NOMO-1 treated with dmso at 0.1 percent for 144 hours (cell line): Measurements from ENCODE around the gene P3H3.
"Not testable (repeated sequence)": the region's sequence is repeated elsewhere in the genome, so short reads cannot be mapped to it uniquely, and the experiment has no call there.

Experiments
- DNase-seq: peaks from one replicate; lab custom pipeline; 2025; ENCODE audit not compliant: unreplicated experiment; lab: John Stamatoyannopoulos, UW

P3H3 gene

GRCh38 chr12:6865307-6865706 lies 37.1 kb downstream of the P3H3 start:
- DNase-seq = not testable (repeated sequence)

DNA sequence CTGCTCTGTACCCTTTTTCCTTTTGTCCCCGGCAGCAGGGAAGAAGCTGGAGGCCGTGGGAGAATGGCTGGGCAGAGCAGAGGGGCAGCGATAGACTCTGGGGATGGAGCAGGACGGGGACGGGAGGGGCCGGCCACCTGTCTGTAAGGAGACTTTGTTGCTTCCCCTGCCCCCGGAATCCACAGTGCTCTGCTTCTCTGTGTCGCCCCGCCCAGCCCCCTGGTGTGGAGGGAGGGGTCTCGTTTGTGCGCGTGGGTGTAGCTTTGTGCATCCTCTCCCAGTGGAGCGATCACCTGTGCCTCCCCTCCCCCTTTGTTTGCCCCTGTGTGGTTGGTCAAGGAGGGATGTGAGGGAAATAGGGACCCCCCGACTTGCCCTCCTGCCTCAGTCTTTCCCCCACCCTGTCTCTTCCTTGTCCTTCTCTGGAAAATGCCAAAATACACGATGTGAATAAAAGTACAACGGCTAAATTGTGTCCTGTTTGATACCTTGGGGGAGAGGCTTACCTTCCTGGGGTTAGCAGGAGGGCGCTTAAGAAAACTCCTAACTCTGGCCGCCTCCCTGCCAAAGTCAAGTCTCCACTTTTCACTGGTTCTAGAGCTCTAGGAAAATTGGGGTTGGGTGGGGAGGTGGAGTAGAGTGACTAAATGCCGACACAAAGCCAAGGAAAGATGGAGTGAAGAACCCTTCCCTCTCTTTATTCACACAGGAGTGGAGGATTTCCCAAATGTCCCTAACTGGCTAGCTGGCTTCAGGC lies 38.1 kb downstream of the P3H3 start:
- no peak for DNase-seq

- DNase-seq = peak; percentile 67
Measured at GRCh38 chr12:6866920-6867412, 38.8 kb downstream of the P3H3 start.

DNA sequence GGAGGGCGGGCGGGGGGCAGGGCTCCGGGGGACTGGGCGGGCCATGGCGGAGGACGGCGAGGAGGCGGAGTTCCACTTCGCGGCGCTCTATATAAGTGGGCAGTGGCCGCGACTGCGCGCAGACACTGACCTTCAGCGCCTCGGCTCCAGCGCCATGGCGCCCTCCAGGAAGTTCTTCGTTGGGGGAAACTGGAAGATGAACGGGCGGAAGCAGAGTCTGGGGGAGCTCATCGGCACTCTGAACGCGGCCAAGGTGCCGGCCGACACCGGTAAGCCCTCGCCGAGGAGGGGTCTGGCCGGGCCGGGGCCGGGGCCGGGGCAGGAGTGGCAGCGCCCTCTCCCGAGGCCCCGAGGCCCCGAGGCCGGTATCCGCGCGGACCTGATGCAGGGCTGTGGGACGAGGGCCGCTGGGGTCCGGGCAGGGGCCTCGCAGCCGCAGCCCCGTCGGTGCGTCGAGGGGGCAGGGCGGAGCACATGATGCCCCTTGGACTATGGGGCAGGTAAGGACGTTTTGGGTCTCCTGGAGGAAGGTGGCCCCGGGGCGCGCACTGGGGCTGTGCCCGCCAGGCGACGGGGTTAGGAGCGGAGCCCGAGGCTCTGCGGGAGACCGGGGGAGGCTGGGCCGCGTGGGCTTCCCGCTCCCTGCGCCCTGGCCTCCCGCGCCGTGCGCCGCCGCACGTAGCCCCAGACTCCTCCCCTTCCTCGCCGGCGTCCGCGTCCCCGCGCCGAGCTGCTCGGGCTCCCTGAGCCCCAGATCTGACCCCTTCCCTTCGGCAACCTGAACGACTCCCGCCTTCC lies 39.4 kb downstream of the P3H3 start, which contains the start of gene TPI1:
TSS of gene TPI1 (plus strand) at position 119 of the 798 bp plus-strand sequence. CDS start at position 155, 36 bp downstream.
- peak; percentile 27 for DNase-seq

- DNase-seq = no peak
Measured at GRCh38 chr12:6868211-6869048, 40.2 kb downstream of the P3H3 start.

- DNase-seq = peak; percentile 61
Measured at GRCh38 chr12:6869049-6870021, 41.1 kb downstream of the P3H3 start.

DNA sequence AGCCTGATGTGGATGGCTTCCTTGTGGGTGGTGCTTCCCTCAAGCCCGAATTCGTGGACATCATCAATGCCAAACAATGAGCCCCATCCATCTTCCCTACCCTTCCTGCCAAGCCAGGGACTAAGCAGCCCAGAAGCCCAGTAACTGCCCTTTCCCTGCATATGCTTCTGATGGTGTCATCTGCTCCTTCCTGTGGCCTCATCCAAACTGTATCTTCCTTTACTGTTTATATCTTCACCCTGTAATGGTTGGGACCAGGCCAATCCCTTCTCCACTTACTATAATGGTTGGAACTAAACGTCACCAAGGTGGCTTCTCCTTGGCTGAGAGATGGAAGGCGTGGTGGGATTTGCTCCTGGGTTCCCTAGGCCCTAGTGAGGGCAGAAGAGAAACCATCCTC lies 42.1 kb downstream of the P3H3 start:
- not testable (repeated sequence) for DNase-seq

GRCh38 chr12:6871052-6871957 lies 43.1 kb downstream of the P3H3 start:
- peak; percentile 29 for DNase-seq

GRCh38 chr12:6872073-6873048 lies 44.2 kb downstream of the P3H3 start:
- DNase-seq = peak; percentile 49

GRCh38 chr12:6873094-6874014 lies 45.1 kb downstream of the P3H3 start, which contains the start of gene SPSB2:
TSS of gene SPSB2 (minus strand) at chr12:6873303. CDS start at chr12:6872901, 402 bp downstream.
- peak; percentile 93 for DNase-seq

- not testable (repeated sequence) for DNase-seq
Measured at GRCh38 chr12:6874015-6874368, 45.8 kb downstream of the P3H3 start.

DNA sequence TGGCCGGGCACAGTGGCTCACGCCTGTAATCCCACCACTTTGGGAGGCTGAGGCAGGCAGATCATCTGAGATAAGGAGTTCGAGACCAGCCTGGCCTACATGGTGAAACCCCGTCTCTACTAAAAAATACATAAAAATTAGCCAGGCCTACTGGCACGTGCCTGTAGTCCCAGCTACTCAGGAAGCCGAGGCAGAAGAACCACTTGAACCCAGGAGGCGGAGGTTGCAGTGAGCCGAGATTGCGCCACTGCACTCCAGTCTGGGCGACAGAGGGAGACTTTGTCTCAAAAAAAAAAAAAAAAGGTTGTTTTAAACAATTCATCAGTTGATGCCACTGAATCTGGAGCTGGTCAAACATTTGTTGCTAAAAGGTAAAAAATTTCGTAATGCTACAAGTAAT lies 51.6 kb downstream of the P3H3 start:
- not testable (repeated sequence) for DNase-seq

- no peak for DNase-seq
Measured at GRCh38 chr12:6883252-6883651, 55.0 kb downstream of the P3H3 start.

- DNase-seq = no peak
Measured at GRCh38 chr12:6883683-6884082, 55.5 kb downstream of the P3H3 start.

DNA sequence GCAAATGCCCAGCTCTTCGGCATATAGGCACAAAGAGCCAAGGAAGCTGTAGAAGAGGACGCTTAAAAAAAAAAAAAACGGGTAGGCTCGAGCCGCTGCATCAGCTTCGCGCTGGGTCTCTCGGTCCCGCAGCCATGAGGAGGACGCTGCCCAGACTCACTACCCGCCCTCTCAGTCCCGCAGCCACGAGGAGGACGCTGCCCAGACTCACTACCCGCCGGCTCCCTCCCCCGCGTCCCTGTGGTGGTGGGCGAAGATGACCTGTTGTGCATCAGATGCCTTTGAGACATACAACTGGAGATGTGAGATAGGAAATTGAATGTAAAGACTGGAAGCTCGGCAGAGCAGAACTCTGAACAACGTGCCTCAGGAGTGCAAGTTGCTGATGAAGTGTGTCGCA lies 56.3 kb downstream of the P3H3 start:
- DNase-seq = no peak

GRCh38 chr12:6886206-6886999 lies 58.2 kb downstream of the P3H3 start:
- DNase-seq = not testable (repeated sequence)
